ENCODE data around the gene RNF223. TPM values are rescaled to one million over a fixed set of nuclear protein-coding genes. Genes with fewer than 3 reads are reported as not detected.

The RNF223 gene
- total and polyA plus RNA-seq, 2 donors (not counting 3 experiments of a cell fraction or from before 2014, with no cell fraction given), result not detected

DNA sequence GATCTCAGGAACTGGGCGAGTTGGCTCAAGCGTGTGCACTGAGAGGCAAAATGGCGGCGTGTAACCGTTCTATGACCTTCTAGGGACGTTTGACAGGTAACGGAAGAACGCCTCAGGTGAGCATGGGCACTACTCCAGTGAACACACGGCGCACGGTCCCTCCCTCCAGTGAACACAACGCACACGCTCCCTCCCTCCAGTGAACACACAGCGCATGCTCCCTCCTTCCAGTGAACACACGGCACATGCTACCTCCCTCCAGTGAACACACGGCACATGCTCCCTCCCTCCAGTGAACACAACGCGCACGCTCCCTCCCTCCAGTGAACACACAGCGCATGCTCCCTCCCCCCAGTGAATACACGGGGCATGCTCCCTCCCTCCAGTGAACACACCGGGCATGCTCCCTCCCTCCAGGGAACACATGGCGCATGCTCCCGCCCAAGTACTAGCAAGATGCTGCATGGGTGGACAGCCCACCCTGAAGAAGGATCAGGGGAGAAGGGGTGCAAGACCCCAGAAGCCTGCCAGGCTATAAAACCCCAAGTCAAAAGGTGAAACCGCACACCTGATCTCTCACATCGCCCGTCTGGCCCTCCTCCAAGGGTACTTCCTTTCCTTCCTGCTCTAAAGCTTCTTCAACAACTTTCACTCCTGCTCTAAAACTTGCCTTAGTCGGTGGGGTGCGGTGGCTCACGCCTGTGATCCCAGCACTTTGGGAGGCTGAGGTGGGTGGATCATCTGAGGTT lies 38.3 kb upstream of the RNF223 start:
- Histone ChIP-seq H3K9ac (replicated peaks; ENCODE audit: extremely low read depth, insufficient read depth, low read length) (no peak overlapping the region), H3K4me3 (replicated peaks in 1 of 3; ENCODE audit: insufficient read depth in 1 of 3, low read depth in 1 of 3, low read length in 3 of 3) (no peak overlapping the region), H4K20me1 (replicated peaks; ENCODE audit: control insufficient read depth, extremely low read depth, insufficient read depth, low read length) (no peaks in the 10 kb centered on the region), H3K4me2 (ENCODE audit: insufficient read depth, low read length) (no peak overlapping the region), H3K4me1 (ENCODE audit: control insufficient read depth, extremely low read depth, insufficient read depth, low read length) (no peaks in the 10 kb centered on the region), H3K79me2 (ENCODE audit: control insufficient read depth, insufficient read depth, low read length) (peaks cover 2% of the 10 kb centered on the region), H3K9me3 (replicated peaks; ENCODE audit: control insufficient read depth, insufficient read depth, low read length) (no peaks in the 10 kb centered on the region), H3K9me1 (replicated peaks; ENCODE audit: control insufficient read depth, extremely low read depth, insufficient read depth, low read length) (no peaks in the 10 kb centered on the region), H3K36me3 (ENCODE audit: control insufficient read depth in 2 of 2, extremely low read depth in 1 of 2, insufficient read depth in 2 of 2, low read length in 2 of 2) (no peaks in the 10 kb centered on the region), H3K27ac (ENCODE audit: insufficient read depth, low read depth, low read length) (no peak overlapping the region), H2AFZ (ENCODE audit: low read depth, low read length) (no peak overlapping the region), H3K27me3 (ENCODE audit: control insufficient read depth in 2 of 2, insufficient read depth in 2 of 2, low read length in 2 of 2) (no peaks in the 10 kb centered on the region)
- dilution Hi-C loops (cut with MboI; ENCODE audit: extremely low pct_ligation_motif_present, low sequenced_read_pairs), result no loop called here
- DNase-seq (ENCODE audit: low read depth, low spot score), result no peak
- POLR2A ChIA-PET, result no interaction called here
- intact Hi-C loops (cut with micrococcal nuclease), result no loop called here
- no peak for FAIRE-seq
- BruUV-seq (replicated peaks), result no TSS peak
- CTCF ChIA-PET, result no interaction called here
- TF ChIP-seq JUN (IDR thresholded peaks at IDR 0.05; ENCODE audit: borderline replicate concordance, insufficient read depth, insufficient read length, low read depth) (no peak), EZH2 (IDR thresholded peaks at IDR 0.05; ENCODE audit: borderline replicate concordance, low read depth, low read length, severe bottlenecking) (no peak), MYC (IDR thresholded peaks at IDR 0.05; ENCODE audit: low read depth, low read length) (no peak), FOS (IDR thresholded peaks at IDR 0.05; ENCODE audit: borderline replicate concordance, insufficient read depth, low read length) (no peak), CTCF (IDR thresholded peaks at IDR 0.05; ENCODE audit: extremely low read depth in 1 of 2, insufficient read depth in 1 of 2, low read depth in 1 of 2, low read length in 2 of 2) (no peak), POLR2AphosphoS5 (IDR thresholded peaks at IDR 0.05; ENCODE audit: insufficient read depth, low read depth, low read length) (no peak), POLR2A (IDR thresholded peaks at IDR 0.05; ENCODE audit: low read depth, low read length) (no peak), GATA2 (IDR thresholded peaks at IDR 0.05; ENCODE audit: insufficient read depth, insufficient read length, low read depth, low read length) (no peak)
- TF ChIP-seq, protein P1, sequence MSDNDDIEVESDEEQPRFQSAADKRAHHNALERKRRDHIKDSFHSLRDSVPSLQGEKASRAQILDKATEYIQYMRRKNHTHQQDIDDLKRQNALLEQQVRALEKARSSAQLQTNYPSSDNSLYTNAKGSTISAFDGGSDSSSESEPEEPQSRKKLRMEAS (IDR thresholded peaks at IDR 0.05; ENCODE audit: insufficient read depth, insufficient read length), result no peak
